ENCODE data around the gene F5. TPM values are rescaled to one million over a fixed set of nuclear protein-coding genes. Genes with fewer than 3 reads are reported as not detected.
A peak's percentile ranks its signal among the peaks of the same experiment; 100 is the strongest.

F5 gene
- total and polyA plus RNA-seq, 2 donors (not counting 1 experiment from before 2014, with no cell fraction given): under 0.01 TPM; not detected in 1

DNA sequence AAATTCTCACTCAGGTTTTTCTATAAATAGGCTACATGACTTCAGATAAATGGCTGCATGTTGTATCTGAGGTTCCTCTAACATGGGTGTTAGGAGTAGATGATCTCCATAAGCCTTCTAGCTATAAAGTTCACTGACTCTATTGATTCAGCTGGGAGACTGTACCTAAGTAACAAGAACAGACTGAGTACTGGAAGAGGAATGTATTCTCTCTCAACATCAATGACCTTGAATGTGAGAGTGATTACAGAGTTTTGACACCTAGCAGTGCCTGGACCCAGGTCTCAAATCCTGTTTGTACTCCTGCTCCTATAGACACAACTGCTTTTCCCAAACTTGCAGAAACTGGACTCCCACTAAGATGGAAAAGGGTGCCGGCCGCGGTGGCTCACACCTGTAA, 91.9 kb downstream of the F5 start:
- DNase-seq (ENCODE audit: low read depth in 2 of 2): no peak
- Histone ChIP-seq H3K4me2 (ENCODE audit: extremely low read depth, insufficient read depth, low read length) (no peak overlapping the region), H3K27me3 (ENCODE audit: control insufficient read depth, insufficient read depth, low read length) (no peaks in the 10 kb centered on the region), H2AFZ (ENCODE audit: low read length) (no peak overlapping the region), H3K4me3 (replicated peaks in 1 of 4; ENCODE audit: control extremely low read depth in 1 of 4, insufficient read depth in 1 of 4, low read depth in 3 of 4, low read length in 4 of 4) (no peak overlapping the region), H3K9ac (ENCODE audit: insufficient read depth, low read length) (no peak overlapping the region), H3K9me3 (ENCODE audit: control insufficient read depth, insufficient read depth, low read depth, low read length) (no peaks in the 10 kb centered on the region), H3K36me3 (ENCODE audit: control insufficient read depth, insufficient read depth, low read length) (no peaks in the 10 kb centered on the region), H3K27ac (ENCODE audit: insufficient read depth, low read length) (no peak overlapping the region), H3K4me1 (ENCODE audit: control insufficient read depth, extremely low read depth, insufficient read depth, low read length) (no peaks in the 10 kb centered on the region), H3K79me2 (ENCODE audit: control insufficient read depth, insufficient read depth, low read length) (no peaks in the 10 kb centered on the region), H4K20me1 (ENCODE audit: control insufficient read depth, extremely low read depth, insufficient read depth, low read length) (no peaks in the 10 kb centered on the region)
- no peak for TF ChIP-seq EZH2 (IDR thresholded peaks at IDR 0.05; ENCODE audit: low read length, missing control alignments)
- TF ChIP-seq, protein P1, sequence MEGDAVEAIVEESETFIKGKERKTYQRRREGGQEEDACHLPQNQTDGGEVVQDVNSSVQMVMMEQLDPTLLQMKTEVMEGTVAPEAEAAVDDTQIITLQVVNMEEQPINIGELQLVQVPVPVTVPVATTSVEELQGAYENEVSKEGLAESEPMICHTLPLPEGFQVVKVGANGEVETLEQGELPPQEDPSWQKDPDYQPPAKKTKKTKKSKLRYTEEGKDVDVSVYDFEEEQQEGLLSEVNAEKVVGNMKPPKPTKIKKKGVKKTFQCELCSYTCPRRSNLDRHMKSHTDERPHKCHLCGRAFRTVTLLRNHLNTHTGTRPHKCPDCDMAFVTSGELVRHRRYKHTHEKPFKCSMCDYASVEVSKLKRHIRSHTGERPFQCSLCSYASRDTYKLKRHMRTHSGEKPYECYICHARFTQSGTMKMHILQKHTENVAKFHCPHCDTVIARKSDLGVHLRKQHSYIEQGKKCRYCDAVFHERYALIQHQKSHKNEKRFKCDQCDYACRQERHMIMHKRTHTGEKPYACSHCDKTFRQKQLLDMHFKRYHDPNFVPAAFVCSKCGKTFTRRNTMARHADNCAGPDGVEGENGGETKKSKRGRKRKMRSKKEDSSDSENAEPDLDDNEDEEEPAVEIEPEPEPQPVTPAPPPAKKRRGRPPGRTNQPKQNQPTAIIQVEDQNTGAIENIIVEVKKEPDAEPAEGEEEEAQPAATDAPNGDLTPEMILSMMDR (conservative IDR thresholded peaks at IDR 0.05 in 1 of 2, IDR thresholded peaks at IDR 0.05 in 1 of 2; ENCODE audit: low read depth in 1 of 2, low read length in 2 of 2): no peak

DNA sequence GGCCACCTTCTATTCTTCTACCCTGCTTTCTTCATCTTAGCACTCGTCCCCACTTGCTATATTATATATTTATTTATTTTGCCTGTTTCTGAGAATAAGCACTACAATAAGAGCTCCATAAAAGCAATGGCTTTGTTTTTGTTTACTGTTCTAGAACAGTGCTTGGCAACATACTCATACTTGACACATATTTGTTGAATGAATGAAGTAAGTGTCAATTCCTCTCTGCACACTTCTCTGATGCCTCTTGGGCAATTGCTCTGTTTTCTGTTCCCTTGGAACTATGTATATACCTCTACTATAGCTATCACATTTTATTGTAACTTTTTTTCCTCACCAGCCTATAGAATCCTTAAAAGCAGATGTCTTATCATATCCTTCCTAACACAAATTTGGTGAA, 93.0 kb downstream of the F5 start:
- no peak overlapping the region for H3K4me3 ChIP-seq (replicated peaks in 1 of 4; ENCODE audit: control extremely low read depth in 1 of 4, insufficient read depth in 1 of 4, low read depth in 3 of 4, low read length in 4 of 4)
- no peak for DNase-seq (ENCODE audit: low read depth in 2 of 2)
- no peak overlapping the region for H3K27ac ChIP-seq (ENCODE audit: insufficient read depth, low read length)
- H3K4me2 ChIP-seq (ENCODE audit: extremely low read depth, insufficient read depth, low read length): no peak overlapping the region
- no peaks in the 10 kb centered on the region for H3K79me2 ChIP-seq (ENCODE audit: control insufficient read depth, insufficient read depth, low read length)
- H2AFZ ChIP-seq (ENCODE audit: low read length): no peak overlapping the region
- no peaks in the 10 kb centered on the region for H3K4me1 ChIP-seq (ENCODE audit: control insufficient read depth, extremely low read depth, insufficient read depth, low read length)
- H4K20me1 ChIP-seq (ENCODE audit: control insufficient read depth, extremely low read depth, insufficient read depth, low read length): no peaks in the 10 kb centered on the region
- no peak for TF ChIP-seq EZH2 (IDR thresholded peaks at IDR 0.05; ENCODE audit: low read length, missing control alignments)
- TF ChIP-seq, protein P1 (conservative IDR thresholded peaks at IDR 0.05 in 1 of 2, IDR thresholded peaks at IDR 0.05 in 1 of 2; ENCODE audit: low read depth in 1 of 2, low read length in 2 of 2): no peak
- no peak overlapping the region for H3K9ac ChIP-seq (ENCODE audit: insufficient read depth, low read length)
- H3K36me3 ChIP-seq (ENCODE audit: control insufficient read depth, insufficient read depth, low read length): no peaks in the 10 kb centered on the region
- no peaks in the 10 kb centered on the region for H3K9me3 ChIP-seq (ENCODE audit: control insufficient read depth, insufficient read depth, low read depth, low read length)
- no peaks in the 10 kb centered on the region for H3K27me3 ChIP-seq (ENCODE audit: control insufficient read depth, insufficient read depth, low read length)

DNA sequence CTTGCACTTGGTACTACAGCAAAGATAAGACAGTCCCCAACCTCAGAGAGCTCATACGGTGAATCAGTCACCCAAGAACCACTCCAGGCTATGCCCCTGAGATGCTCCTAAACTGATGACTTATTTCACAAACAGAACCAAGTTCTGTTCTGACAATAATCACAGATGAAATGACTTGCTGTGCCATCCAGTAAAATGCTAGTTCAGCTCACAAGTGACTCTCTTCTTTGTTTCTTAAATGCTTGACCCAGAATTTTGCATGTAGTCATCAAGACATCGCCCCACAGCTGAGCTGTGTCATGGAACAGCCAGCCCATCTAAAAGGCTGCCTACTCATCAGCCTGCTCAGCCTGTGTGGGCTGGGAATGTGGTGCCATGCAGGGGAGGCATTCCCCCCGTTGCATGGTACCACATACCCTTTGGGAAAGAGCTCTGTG, 94.4 kb downstream of the F5 start:
- Histone ChIP-seq H3K9ac (ENCODE audit: insufficient read depth, low read length) (no peak overlapping the region), H3K27me3 (ENCODE audit: control insufficient read depth, insufficient read depth, low read length) (no peaks in the 10 kb centered on the region), H3K4me2 (ENCODE audit: extremely low read depth, insufficient read depth, low read length) (no peak overlapping the region), H3K27ac (ENCODE audit: insufficient read depth, low read length) (no peak overlapping the region), H3K79me2 (ENCODE audit: control insufficient read depth, insufficient read depth, low read length) (no peaks in the 10 kb centered on the region), H3K9me3 (ENCODE audit: control insufficient read depth, insufficient read depth, low read depth, low read length) (no peaks in the 10 kb centered on the region), H2AFZ (ENCODE audit: low read length) (no peak overlapping the region), H3K4me1 (ENCODE audit: control insufficient read depth, extremely low read depth, insufficient read depth, low read length) (peaks cover 3% of the 10 kb centered on the region), H3K36me3 (ENCODE audit: control insufficient read depth, insufficient read depth, low read length) (no peaks in the 10 kb centered on the region), H4K20me1 (ENCODE audit: control insufficient read depth, extremely low read depth, insufficient read depth, low read length) (no peaks in the 10 kb centered on the region), H3K4me3 (replicated peaks in 1 of 4; ENCODE audit: control extremely low read depth in 1 of 4, insufficient read depth in 1 of 4, low read depth in 3 of 4, low read length in 4 of 4) (no peak overlapping the region)
- peak in 1 of 2 donors; percentile 31 for DNase-seq (ENCODE audit: low read depth in 2 of 2)
- TF ChIP-seq, protein P1 (conservative IDR thresholded peaks at IDR 0.05 in 1 of 2, IDR thresholded peaks at IDR 0.05 in 1 of 2; ENCODE audit: low read depth in 1 of 2, low read length in 2 of 2): no peak
- TF ChIP-seq EZH2 (IDR thresholded peaks at IDR 0.05; ENCODE audit: low read length, missing control alignments): no peak
